HG03469 (cell line): ENCODE data around the gene CCDC82.

Experiments
- ATAC-seq: cut with Tn5 transposase; IDR thresholded peaks from one replicate; pipeline ENCODE4 v1.9.1; 2021; ENCODE audit warnings: mild to moderate bottlenecking, moderate library complexity, moderate number of reproducible peaks; ENCODE audit not compliant: unreplicated experiment

The CCDC82 gene

DNA sequence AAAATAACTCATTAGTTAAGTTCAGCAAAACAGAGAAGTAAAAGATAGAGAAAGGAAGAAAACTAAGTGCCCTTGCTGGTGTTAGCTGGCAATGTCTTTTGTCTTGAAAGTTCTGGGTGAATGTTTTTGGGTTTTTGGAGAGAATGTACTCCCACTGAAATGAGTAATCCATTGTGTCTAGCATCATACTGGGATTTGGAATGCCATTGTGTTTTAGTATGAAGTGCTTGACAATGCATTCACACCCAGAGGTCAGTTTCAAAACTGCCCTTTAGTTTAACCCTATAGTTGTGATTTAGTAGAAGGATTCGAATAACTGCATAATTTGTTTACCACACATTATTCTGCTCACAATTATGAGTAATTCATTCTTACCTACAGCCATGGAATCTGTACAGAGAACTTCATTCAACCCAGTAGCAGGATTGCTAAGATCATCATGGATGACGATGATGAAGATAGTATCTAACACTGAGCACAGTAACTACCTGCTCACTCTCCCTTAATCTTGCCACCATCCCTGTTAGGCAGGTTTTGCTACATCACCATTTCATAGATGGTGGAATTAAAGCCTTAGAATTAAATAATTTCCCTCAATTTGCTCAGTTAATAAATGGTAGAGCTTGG, 80.6 kb downstream of the CCDC82 start:
- ATAC-seq = no peak

DNA sequence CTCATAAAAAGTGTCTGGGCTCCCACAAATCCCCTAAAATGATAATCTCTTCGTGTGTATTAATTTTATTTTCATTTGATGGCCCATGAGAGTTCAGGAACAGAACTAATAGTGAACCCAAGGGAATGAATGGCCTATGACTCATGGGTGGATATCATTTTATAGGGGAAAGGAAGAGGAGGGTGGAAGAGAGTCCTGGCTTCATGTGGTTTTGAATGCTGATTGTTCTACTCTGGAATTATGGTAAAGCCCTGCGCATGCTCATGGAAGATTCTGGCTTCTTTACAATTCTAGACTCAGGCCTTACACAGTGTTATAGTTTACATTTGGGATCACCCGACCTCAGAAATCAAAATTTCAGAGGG, 82.0 kb downstream of the CCDC82 start:
- ATAC-seq = no peak

DNA sequence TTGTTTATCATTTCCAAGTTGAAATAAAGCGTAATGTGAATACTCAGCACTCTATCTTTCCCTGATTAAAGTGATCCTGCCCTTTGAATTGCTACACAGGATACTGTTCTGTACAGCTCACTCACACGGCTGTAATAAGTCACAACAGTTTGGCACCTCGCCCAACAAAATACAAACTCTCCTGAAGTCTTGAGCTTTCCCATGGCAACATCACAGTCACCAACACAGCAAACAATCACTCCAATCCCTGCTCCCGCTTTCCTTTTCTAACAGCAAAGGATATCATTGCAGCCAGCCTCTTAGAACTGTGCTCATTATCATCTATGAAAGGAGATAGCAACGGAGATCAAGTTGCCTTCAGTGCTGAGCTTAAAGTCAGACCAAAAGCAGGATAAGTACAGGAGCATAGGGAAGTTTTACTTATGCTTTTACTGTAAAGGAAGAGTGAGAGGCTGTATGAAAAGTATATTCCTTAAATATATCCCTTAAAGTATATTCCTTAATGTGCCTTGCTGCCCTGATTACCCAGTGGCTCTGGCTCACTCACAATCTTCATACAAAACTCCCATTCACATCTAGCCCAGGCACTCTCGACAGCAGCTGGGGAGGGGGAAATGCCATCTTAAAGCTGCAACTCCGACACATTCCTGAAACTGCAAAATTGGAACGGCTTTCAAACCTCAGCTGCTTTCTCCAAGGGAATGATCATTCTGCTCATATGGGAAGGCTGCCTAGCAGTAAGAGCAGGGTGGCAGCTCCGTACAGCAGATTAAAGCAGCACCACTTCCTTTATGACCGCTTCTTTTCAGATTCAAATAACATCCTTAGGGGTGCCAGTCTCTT, 82.6 kb downstream of the CCDC82 start:
- ATAC-seq = no peak

DNA sequence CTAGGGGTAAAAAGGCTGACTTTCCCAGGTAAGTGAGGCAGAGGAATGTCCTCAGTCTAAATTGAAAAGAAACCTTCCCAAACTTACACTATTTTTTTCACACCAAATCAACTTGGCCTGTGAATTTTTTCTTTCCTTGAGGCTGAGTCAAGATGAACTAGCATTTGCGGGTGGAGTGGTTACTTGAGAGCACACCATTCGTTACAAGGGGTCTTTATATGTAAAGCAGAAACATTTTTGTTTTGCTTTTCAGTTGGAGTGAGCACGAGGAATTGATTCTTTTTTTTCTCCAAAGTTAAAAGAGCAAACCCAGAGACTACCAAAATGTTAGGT, 83.1 kb downstream of the CCDC82 start:
- ATAC-seq = no peak

DNA sequence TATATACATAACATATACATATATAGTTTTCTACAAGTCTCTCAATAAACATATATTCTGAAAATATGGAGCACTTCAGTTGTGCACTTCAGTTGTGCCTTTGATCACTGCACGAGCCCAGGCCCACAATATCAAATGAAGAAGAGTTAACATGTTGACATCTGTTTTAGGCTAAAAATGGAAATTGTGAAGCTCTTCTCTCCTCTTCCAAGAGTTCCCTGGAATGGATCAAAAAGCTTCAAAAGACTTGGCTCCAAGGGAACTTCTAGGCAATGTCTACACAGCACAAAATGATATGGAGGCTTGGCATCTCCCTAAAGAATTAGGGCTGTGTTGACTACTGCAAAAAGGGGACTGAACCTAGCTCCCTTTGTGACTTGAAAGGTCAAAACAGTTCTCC, 83.6 kb downstream of the CCDC82 start:
- no peak for ATAC-seq

DNA sequence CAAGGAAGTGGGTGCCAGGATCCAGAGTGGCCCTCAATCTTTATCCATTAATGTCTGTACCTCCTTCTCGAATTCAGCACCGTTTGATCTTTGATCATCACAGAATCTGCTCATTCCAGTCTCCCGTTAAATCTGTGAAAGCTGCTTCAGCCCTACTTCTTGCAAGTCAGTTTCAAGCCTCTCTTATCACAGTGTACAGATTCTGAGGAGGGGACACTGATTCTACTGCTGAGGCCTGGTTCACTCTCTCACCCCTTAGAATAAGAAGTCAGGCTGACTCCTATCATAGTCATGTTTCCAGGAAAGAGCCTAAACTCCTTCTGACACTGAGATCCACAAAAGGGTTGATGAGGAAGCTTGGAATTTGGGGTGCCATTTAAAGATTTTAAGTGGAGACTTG, 85.7 kb downstream of the CCDC82 start:
- ATAC-seq = no peak

DNA sequence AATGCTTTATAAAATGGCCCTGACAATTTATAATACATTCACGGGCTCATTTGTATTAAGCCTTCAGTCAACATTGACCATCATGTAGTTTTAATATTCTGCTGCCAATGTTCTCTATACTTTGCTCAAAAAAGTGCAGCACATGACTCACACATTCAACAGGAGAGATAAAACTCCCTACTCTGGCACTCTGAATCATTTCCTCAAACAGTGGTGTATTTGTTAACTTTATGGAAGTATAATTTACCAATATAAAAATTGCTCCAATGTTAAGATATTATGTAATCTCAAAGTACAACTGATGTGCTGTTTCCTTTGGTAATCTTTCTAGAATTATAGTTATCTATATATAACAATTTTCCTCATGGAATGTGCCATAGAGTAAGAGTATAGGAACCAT, 86.6 kb downstream of the CCDC82 start:
- no peak for ATAC-seq
